SJSA1 (cell line): ENCODE results near the gene CYP21A2. TPM values are rescaled to one million over a fixed set of nuclear protein-coding genes. Genes with fewer than 3 reads are reported as not detected.

Source experiments
- DNase-seq, 2 experiments: peaks; one replicate each; pipeline ENCODE4 v3.0.0-alpha.2; 2015 to 2020; ENCODE audit warnings: low spot score in 2 of 2, low read depth in 1 of 2
- H3K27ac ChIP-seq: fragments of 250-450 bp; sonication (Bioruptor Pico); 2 replicates; pipeline ENCODE4 v1.5.1; 2020; ENCODE audit warnings: mild to moderate bottlenecking, moderate library complexity
- H3K27me3 ChIP-seq: fragments of 250-450 bp; sonication (Bioruptor Pico); replicated peaks from 2 replicates; pipeline ENCODE4 v1.5.1; 2020; ENCODE audit warnings: mild to moderate bottlenecking, moderate library complexity
- H3K36me3 ChIP-seq: fragments of 250-450 bp; sonication (Bioruptor Pico); 2 replicates; pipeline ENCODE4 v1.5.1; 2020; ENCODE audit warnings: mild to moderate bottlenecking
- H3K4me1 ChIP-seq: fragments of 250-450 bp; sonication (Bioruptor Pico); replicated peaks from 2 replicates; pipeline ENCODE4 v1.6.1; 2021; ENCODE audit warnings: mild to moderate bottlenecking
- H3K4me3 ChIP-seq: fragments of 250-450 bp; sonication (Bioruptor Pico); 2 replicates; pipeline ENCODE4 v1.5.1; 2020; ENCODE audit warnings: mild to moderate bottlenecking
- H3K9me3 ChIP-seq: fragments of 250-450 bp; sonication (Bioruptor Pico); replicated peaks from 2 replicates; pipeline ENCODE4 v1.5.1; 2020; ENCODE audit warnings: mild to moderate bottlenecking
- total RNA-seq: library from RNA; depleted of rRNA; stranded (reverse); fragments of >200 nt; shearing (Covaris generic); gene quantifications from 2 replicates; pipeline ENCODE4 v1.2.3, GENCODE V29; 2014

The CYP21A2 gene
- total RNA-seq, 1 experiment from 2014 or later, result not detected

- Histone ChIP-seq H3K9me3 (no peaks in the 10 kb centered on the region), H3K27ac (no peak overlapping the region), H3K36me3 (no peaks in the 10 kb centered on the region)
Observed at GRCh38 chr6:32073613-32074012, 35.4 kb downstream of the CYP21A2 start.

DNA sequence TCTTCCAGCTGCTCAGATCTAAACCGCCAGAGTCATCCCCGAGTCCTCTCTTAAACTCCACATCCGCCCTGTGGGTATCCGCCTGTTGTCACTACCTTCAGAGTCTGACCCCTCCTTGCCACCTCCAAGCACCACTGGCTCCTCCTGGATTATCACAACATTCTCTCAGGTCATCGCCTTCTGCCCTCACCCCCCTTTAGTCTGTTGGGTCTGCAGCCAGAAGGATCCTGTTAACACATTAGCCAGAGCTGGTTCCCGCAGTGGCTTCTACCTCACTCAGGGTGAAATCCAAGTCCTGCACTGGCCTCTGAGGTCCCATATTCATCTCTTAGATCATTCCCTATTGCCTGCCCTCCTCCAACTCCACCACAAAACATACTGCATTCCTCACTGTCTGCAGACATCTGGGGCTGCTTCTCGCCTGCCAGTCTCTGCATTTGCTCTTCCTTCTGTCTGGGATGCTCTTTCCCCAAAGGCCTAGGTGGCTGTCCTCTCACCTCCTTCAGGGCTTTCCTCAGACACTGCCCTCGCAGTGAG is 36.8 kb downstream of the CYP21A2 start:
- H3K27ac ChIP-seq, result no peak overlapping the region
- no peak for DNase-seq
- no peak overlapping the region for H3K4me3 ChIP-seq
- no peaks in the 10 kb centered on the region for H3K36me3 ChIP-seq
- H3K4me1 ChIP-seq, result peaks cover 40% of the 10 kb centered on the region
- no peaks in the 10 kb centered on the region for H3K27me3 ChIP-seq
- no peaks in the 10 kb centered on the region for H3K9me3 ChIP-seq

More at GRCh38 chr6:32073613-32074012, 35.4 kb downstream of the CYP21A2 start:
- Histone ChIP-seq H3K27me3 (no peaks in the 10 kb centered on the region), H3K4me3 (no peak overlapping the region), H3K4me1 (peaks cover 25% of the 10 kb centered on the region)
- DNase-seq, result no peak

GRCh38 chr6:32075781-32076180 is 37.6 kb downstream of the CYP21A2 start:
- Histone ChIP-seq H3K27ac (no peak overlapping the region), H3K27me3 (no peaks in the 10 kb centered on the region), H3K36me3 (no peaks in the 10 kb centered on the region), H3K9me3 (no peaks in the 10 kb centered on the region), H3K4me1 (peaks cover 47% of the 10 kb centered on the region), H3K4me3 (no peak overlapping the region)
- no peak for DNase-seq

DNA sequence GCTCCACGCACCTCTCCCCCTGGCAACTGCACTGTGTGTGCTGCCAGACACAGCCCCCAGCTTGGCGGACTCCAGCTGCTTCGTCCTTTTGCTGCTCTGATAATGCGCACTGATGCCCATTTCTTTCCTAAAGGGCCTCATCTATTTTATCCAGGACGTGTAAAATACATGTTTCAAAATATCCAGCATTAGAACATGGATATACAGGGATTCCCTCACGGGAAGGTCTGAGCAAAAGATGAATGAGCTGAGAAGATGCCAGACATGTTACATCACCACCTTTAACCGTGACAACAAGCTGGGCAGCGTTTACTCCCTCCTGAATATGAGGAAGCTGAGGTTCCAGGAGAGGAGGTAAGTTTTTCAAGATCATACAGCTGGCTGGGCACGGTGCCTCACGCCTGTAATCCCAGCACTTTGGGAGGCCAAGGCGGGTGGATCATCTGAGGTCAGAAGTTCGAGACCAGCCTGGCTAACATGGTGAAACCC is 38.1 kb downstream of the CYP21A2 start:
- peaks cover 53% of the 10 kb centered on the region for H3K4me1 ChIP-seq

DNA sequence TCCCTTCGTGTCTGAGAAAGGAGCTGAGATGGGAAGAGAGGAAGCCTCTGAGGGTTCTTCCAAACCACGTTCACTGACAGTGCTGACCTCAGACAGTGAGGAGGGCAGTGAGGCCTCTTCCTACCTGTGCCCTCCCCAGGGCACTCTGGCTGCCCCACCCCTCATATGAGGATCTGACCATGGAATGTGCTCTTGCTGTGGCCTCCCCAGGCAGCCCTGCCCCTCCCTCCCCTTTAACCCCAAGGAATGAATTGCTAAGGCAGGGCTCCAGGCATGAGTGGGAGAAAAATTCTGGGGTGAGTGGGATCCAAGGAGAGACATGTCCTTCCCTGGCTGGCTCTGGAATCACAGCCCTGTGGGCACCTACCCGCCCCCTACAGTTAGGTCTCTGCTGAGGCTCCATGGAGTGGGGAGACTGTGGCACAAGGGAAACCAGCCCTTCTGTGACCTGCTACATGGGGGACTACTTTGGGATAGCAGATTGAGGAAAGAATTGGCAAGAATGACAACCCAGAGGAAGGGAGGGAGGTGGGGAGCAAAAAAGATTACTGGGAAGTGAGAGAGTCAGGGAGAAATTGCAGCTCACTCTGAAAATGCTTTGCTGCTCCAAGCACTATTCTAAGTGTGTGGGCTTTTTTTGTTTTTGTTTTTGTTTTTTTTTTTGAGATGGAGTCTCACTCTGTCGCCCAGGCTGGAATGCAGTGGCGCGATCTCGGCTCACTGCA is 41.5 kb downstream of the CYP21A2 start:
- Histone ChIP-seq H3K9me3 (no peaks in the 10 kb centered on the region), H3K27ac (peak overlapping the region; percentile 76), H3K36me3 (no peaks in the 10 kb centered on the region), H3K27me3 (no peaks in the 10 kb centered on the region), H3K4me3 (no peak overlapping the region), H3K4me1 (peaks cover 80% of the 10 kb centered on the region)
- peak; percentile 50 to 82 for DNase-seq

More for the DNA sequence above, 38.1 kb downstream of the CYP21A2 start:
- H3K9me3 ChIP-seq, result no peaks in the 10 kb centered on the region
- H3K27ac ChIP-seq, result no peak overlapping the region
- H3K27me3 ChIP-seq, result no peaks in the 10 kb centered on the region
- no peaks in the 10 kb centered on the region for H3K36me3 ChIP-seq
- no peak overlapping the region for H3K4me3 ChIP-seq
- DNase-seq, result peak in 1 of 2 experiments; percentile 60

- DNase-seq, result peak; percentile 88 to 98
- no peaks in the 10 kb centered on the region for H3K36me3 ChIP-seq
- peaks cover 68% of the 10 kb centered on the region for H3K4me1 ChIP-seq
- H3K9me3 ChIP-seq, result no peaks in the 10 kb centered on the region
- H3K4me3 ChIP-seq, result no peak overlapping the region
- peak overlapping the region; percentile 66 for H3K27ac ChIP-seq
- H3K27me3 ChIP-seq, result no peaks in the 10 kb centered on the region
Observed at GRCh38 chr6:32081168-32081990, 43.2 kb downstream of the CYP21A2 start.

DNA sequence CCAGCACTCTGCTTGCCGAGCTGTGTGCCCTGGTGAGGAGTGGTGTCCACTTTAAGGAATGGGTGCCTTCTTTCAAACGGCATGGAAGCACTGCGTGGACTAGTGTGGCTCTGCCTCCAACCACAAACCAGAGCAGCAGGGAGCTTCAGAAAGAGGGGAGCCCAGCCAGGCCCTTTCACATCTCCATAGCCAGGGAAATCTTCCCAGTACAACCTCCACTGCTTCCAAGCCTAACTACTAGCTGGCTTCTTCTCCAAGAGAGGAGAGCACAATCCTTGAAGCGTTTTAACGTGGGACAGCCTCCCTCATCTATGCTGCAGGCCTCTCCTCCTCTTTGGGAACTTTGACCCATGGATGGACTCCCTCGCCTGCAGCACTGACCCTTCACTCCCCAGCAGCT is 44.3 kb downstream of the CYP21A2 start:
- Histone ChIP-seq H3K9me3 (no peaks in the 10 kb centered on the region), H3K27ac (peak overlapping the region; percentile 66), H3K4me3 (no peak overlapping the region), H3K27me3 (no peaks in the 10 kb centered on the region), H3K36me3 (no peaks in the 10 kb centered on the region), H3K4me1 (peaks cover 70% of the 10 kb centered on the region)
- DNase-seq, result no peak

- Histone ChIP-seq H3K36me3 (no peaks in the 10 kb centered on the region), H3K4me3 (no peak overlapping the region), H3K27ac (peak overlapping the region; percentile 66), H3K27me3 (0 out of 2 replicates have a peak, but pooled peaks cover under 1% of the 10 kb centered on the region), H3K4me1 (peaks cover 70% of the 10 kb centered on the region), H3K9me3 (no peaks in the 10 kb centered on the region)
- peak; percentile 73 to 91 for DNase-seq
Observed at GRCh38 chr6:32082935-32083334, 44.7 kb downstream of the CYP21A2 start.

DNA sequence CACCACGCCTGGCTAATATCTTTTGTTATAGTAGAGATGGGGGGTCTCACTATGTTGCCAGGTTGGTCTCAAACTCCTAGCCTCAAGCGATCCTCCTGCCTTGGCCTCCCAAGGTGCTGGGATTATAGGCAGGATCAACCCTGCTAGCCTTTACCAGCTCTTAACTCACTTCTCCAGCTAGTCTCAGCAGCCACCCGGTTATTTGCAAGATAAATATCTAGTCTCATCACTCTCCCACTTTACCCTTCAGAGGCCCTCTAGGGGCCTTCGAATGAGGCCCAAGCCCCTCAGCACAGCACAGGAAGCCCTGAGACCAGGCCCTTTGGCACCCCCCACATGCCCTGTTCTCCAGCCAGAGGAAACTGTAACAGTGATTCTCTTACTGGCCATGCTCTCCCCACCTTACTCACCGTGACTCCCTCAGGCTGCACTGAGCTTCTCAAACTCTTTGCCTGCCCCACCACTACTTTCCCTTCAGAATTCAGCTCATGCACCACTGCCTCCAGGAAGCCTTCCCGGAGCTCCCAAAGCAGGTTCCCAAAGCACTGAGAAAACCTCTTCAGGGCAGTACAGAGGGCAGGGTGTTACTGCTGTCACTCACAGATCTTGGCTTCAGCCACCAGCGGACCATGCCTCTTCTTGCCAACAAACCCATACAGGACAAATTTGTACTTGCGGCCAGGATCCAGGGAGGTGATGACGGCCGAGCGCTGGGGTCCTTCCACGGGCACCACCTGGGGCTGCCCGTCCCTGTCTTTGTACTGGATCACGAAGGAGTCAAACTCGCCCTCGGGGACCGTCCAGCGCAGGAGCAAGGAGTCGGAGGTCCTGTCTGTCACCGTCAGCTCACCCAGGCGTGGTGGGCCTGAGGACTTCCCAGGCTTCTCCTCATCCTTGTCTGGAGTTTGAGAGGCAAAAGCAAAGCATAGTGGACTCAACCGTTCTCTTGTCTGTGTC is 45.9 kb downstream of the CYP21A2 start:
- Histone ChIP-seq H3K4me3 (no peak overlapping the region), H3K9me3 (no peaks in the 10 kb centered on the region), H3K27me3 (peaks cover 11% of the 10 kb centered on the region), H3K36me3 (no peaks in the 10 kb centered on the region), H3K4me1 (peaks cover 64% of the 10 kb centered on the region), H3K27ac (no peak overlapping the region)
- DNase-seq, result no peak

- no peak for DNase-seq
- Histone ChIP-seq H3K9me3 (0 out of 2 replicates have a peak, but pooled peaks cover 3% of the 10 kb centered on the region), H3K36me3 (no peaks in the 10 kb centered on the region), H3K27ac (no peak overlapping the region), H3K4me3 (no peak overlapping the region), H3K27me3 (peaks cover 17% of the 10 kb centered on the region), H3K4me1 (peaks cover 57% of the 10 kb centered on the region)
Observed at GRCh38 chr6:32084780-32085179, 46.6 kb downstream of the CYP21A2 start.

DNA sequence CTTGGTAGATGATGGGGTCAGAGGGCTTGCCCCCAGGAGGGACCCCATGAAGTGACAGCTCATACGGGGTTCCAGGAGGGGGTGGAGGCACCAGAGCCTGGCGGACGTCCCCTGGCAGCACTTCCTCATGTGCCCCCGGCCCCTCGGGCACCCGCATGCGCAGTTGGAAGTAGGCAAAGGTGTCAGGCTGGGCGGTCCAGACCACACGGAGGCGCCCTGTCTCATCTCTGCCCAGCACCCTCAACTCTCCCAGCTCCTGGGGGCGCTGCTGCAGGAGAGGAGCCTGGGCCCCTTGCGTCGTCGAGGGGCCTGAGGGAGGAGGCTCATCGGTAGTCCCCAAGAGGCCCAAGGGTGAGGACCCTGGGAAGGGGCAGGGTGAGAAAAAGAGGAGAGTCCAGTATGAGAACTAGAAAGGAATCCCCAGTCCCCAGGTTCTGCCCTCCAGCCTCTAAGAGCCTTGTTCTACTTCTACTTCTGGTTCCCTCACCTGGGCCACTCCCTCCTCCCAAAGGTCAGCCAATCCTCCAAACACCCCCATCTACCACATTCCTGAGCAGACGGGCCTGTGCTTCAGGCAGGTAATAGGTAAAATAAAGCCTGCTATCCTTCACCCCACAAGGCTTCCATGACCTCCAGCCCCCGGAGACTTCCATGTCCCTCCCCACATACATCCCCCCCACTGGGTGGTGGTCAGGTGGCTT is 47.7 kb downstream of the CYP21A2 start:
- DNase-seq, result no peak
- H3K4me1 ChIP-seq, result peaks cover 46% of the 10 kb centered on the region
- no peak overlapping the region for H3K27ac ChIP-seq
- no peaks in the 10 kb centered on the region for H3K36me3 ChIP-seq
- H3K27me3 ChIP-seq, result peaks cover 28% of the 10 kb centered on the region
- H3K4me3 ChIP-seq, result no peak overlapping the region
- H3K9me3 ChIP-seq, result 0 out of 2 replicates have a peak, but pooled peaks cover 3% of the 10 kb centered on the region

- H3K4me3 ChIP-seq, result no peak overlapping the region
- H3K27ac ChIP-seq, result no peak overlapping the region
- H3K27me3 ChIP-seq, result peaks cover 28% of the 10 kb centered on the region
Observed at GRCh38 chr6:32086661-32087573, 48.7 kb downstream of the CYP21A2 start.

More at GRCh38 chr6:32086661-32087573, 48.7 kb downstream of the CYP21A2 start:
- peak in 1 of 2 experiments; percentile 62 for DNase-seq
- Histone ChIP-seq H3K9me3 (0 out of 2 replicates have a peak, but pooled peaks cover 3% of the 10 kb centered on the region), H3K36me3 (no peaks in the 10 kb centered on the region), H3K4me1 (peaks cover 36% of the 10 kb centered on the region)
